CD4-positive, CD25-positive, alpha-beta regulatory T cell (primary cell): ENCODE data around the gene WDR27. TPM values are rescaled to one million over a fixed set of nuclear protein-coding genes. Genes with fewer than 3 reads are reported as not detected.

Source experiments
- ATAC-seq, 2 donors: fragments of 150-1000 bp; cut with Tn5 transposase; one replicate each; pipeline ENCODE4 v1.10.0; 2021; ENCODE audit warnings: low read depth in 2 of 2, moderate number of reproducible peaks in 2 of 2, moderate library complexity in 1 of 2
- DNase-seq, 3 donors: peaks; one replicate each; pipeline versions ENCODE4 v3.0.0 to v3.0.0-alpha.2; 2012 to 2022; ENCODE audit warnings: mixed read lengths in 1 of 3
- H3K27ac ChIP-seq: one replicate; pipeline ENCODE4 v1.7.0; 2013; ENCODE audit warnings: mild to moderate bottlenecking, low read length; ENCODE audit not compliant: insufficient read depth, poor library complexity, severe bottlenecking
- H3K27me3 ChIP-seq: one replicate; pipeline ENCODE4 v1.7.0; 2013; ENCODE audit warnings: low read length; ENCODE audit not compliant: control insufficient read depth, insufficient read depth
- H3K36me3 ChIP-seq: one replicate; pipeline ENCODE4 v1.7.0; 2013; ENCODE audit warnings: mild to moderate bottlenecking, low read length, moderate library complexity; ENCODE audit not compliant: control insufficient read depth, insufficient read depth
- H3K4me1 ChIP-seq: 2 replicates; pipeline ENCODE4 v1.7.0; 2013; ENCODE audit warnings: mild to moderate bottlenecking, low read length; ENCODE audit not compliant: insufficient read depth, control insufficient read depth, poor library complexity, severe bottlenecking
- H3K4me3 ChIP-seq: one replicate; pipeline ENCODE4 v1.7.0; 2013; ENCODE audit warnings: low read depth, mild to moderate bottlenecking, low read length, moderate library complexity
- H3K9me3 ChIP-seq, 2 experiments: 1 replicate in 1 of 2; 2 replicates in 1 of 2; pipeline ENCODE4 v1.7.0; 2013; ENCODE audit warnings: low read length in 2 of 2, mild to moderate bottlenecking in 1 of 2, moderate library complexity in 1 of 2; ENCODE audit not compliant: control insufficient read depth in 2 of 2
- H3K27ac Mint-ChIP-seq, 3 donors: one replicate each; pipeline ENCODE4 v1.8.0; 2020 to 2022; ENCODE audit warnings: mild to moderate bottlenecking in 3 of 3, mixed read lengths in 3 of 3, moderate library complexity in 2 of 3
- H3K27me3 Mint-ChIP-seq: one replicate; pipeline ENCODE4 v1.8.0; 2022; ENCODE audit warnings: mild to moderate bottlenecking, mixed read lengths
- H3K36me3 Mint-ChIP-seq: one replicate; pipeline ENCODE4 v1.8.0; 2020; ENCODE audit warnings: mixed read lengths
- H3K4me1 Mint-ChIP-seq, 4 donors: one replicate each; pipeline ENCODE4 v1.8.0; 2020 to 2022; ENCODE audit warnings: mixed read lengths in 4 of 4, mild to moderate bottlenecking in 1 of 4
- H3K4me3 Mint-ChIP-seq, 4 donors: one replicate each; pipeline ENCODE4 v1.8.0; 2020 to 2022; ENCODE audit warnings: mild to moderate bottlenecking in 4 of 4, mixed read lengths in 4 of 4, moderate library complexity in 3 of 4
- H3K9me3 Mint-ChIP-seq, 7 donors: one replicate each; pipeline ENCODE4 v1.8.0; 2020 to 2022; ENCODE audit warnings: mixed read lengths in 7 of 7, mild to moderate bottlenecking in 3 of 7, moderate library complexity in 2 of 7
- polyA plus RNA-seq, 4 donors: library from polyadenylated mRNA; unstranded; fragments of 300-500 nt; fragmentation: Illumina TruSeq; gene quantifications; one replicate each; pipeline ENCODE4 v1.2.3, GENCODE V29; 2021
- total RNA-seq: library from RNA; stranded (reverse); gene quantifications from one replicate; pipeline ENCODE4 v1.2.3, GENCODE V29; 2022

Gene WDR27
- total and polyA plus RNA-seq, 5 donors from 2014 or later = 3.7 to 30.7 (median 5.1) TPM

DNA sequence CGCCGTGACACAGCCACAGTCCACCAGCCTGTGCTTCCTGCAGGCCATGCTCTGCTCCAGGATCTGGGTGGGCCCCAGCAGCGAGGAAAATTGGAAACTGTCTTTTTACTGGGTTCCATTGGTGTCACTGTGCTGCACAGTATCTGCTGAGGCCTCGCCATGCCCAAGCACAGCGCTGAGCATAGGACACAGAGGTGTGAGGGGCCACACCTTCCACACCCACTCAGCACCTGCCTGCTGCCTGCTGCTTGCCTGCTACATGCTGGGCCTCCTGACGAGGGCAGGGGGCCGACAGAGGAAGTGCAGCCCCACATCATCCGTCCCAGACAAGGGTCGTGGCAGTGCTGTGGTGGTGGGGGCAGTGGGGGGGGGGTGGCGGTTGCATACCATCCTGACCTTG lies 275.2 kb downstream of the WDR27 start:
- ATAC-seq (no peak), DNase-seq (no peak)
- Histone ChIP-seq H3K36me3 (no peaks in the 10 kb centered on the region), H3K4me1 (no peaks in the 10 kb centered on the region), H3K4me3 (no peak overlapping the region), H3K27me3 (no peaks in the 10 kb centered on the region), H3K9me3 (peaks cover 9 to 17% of the 10 kb centered on the region in 2 experiments), H3K27ac (no peak overlapping the region)
- H3K27me3 Mint-ChIP-seq = no peaks in the 10 kb centered on the region
- no peak overlapping the region for H3K4me3 Mint-ChIP-seq
- peaks cover 0 to 17% (median 5%) of the 10 kb centered on the region in 7 donors for H3K9me3 Mint-ChIP-seq
- H3K4me1 Mint-ChIP-seq = no peaks in the 10 kb centered on the region
- no peak overlapping the region for H3K27ac Mint-ChIP-seq
- no peaks in the 10 kb centered on the region for H3K36me3 Mint-ChIP-seq

GRCh38 chr6:169425628-169426370 lies 276.0 kb downstream of the WDR27 start:
- Mint-ChIP-seq H3K36me3 (no peaks in the 10 kb centered on the region), H3K27me3 (no peaks in the 10 kb centered on the region), H3K27ac (no peak overlapping the region), H3K9me3 (peaks cover 0 to 12% (median 4%) of the 10 kb centered on the region in 7 donors), H3K4me1 (peaks cover 0 to 3% (median 0%) of the 10 kb centered on the region in 4 donors), H3K4me3 (no peak overlapping the region)
- DNase-seq (no peak), ATAC-seq (no peak)
- H3K27me3 ChIP-seq = no peaks in the 10 kb centered on the region
- H3K27ac ChIP-seq = no peak overlapping the region
- H3K4me1 ChIP-seq = no peaks in the 10 kb centered on the region
- H3K36me3 ChIP-seq = no peaks in the 10 kb centered on the region
- H3K9me3 ChIP-seq = peaks cover 1 to 10% of the 10 kb centered on the region in 2 experiments
- no peak overlapping the region for H3K4me3 ChIP-seq

- DNase-seq (no peak), ATAC-seq (no peak)
- H3K27ac Mint-ChIP-seq = no peak overlapping the region
- peaks cover 0 to under 1% of the 10 kb centered on the region in 2 experiments for H3K9me3 ChIP-seq
- peaks cover 0 to 4% (median 0%) of the 10 kb centered on the region in 4 donors for H3K4me1 Mint-ChIP-seq
- H3K4me3 Mint-ChIP-seq = no peak overlapping the region
- H3K4me1 ChIP-seq = no peaks in the 10 kb centered on the region
- H3K9me3 Mint-ChIP-seq = peaks cover 0 to 7% (median 0%) of the 10 kb centered on the region in 7 donors
- H3K27ac ChIP-seq = no peak overlapping the region
- no peaks in the 10 kb centered on the region for H3K27me3 ChIP-seq
- H3K27me3 Mint-ChIP-seq = no peaks in the 10 kb centered on the region
- H3K4me3 ChIP-seq = no peak overlapping the region
- no peaks in the 10 kb centered on the region for H3K36me3 Mint-ChIP-seq
- H3K36me3 ChIP-seq = no peaks in the 10 kb centered on the region
Observed at GRCh38 chr6:169424821-169425240, 277.0 kb downstream of the WDR27 start.

GRCh38 chr6:169424149-169424804 lies 277.6 kb downstream of the WDR27 start:
- H3K36me3 Mint-ChIP-seq = no peaks in the 10 kb centered on the region
- no peaks in the 10 kb centered on the region for H3K27me3 Mint-ChIP-seq
- no peak for DNase-seq

GRCh38 chr6:169421586-169422264 lies 280.1 kb downstream of the WDR27 start:
- DNase-seq (no peak), ATAC-seq (no peak)
- Histone ChIP-seq H3K9me3 (no peaks in the 10 kb centered on the region), H3K4me1 (no peaks in the 10 kb centered on the region), H3K4me3 (no peak overlapping the region), H3K27ac (no peak overlapping the region), H3K36me3 (no peaks in the 10 kb centered on the region), H3K27me3 (no peaks in the 10 kb centered on the region)
- H3K4me1 Mint-ChIP-seq = peaks cover 0 to 4% (median 0%) of the 10 kb centered on the region in 4 donors
- H3K27ac Mint-ChIP-seq = no peak overlapping the region
- no peaks in the 10 kb centered on the region for H3K36me3 Mint-ChIP-seq
- no peak overlapping the region for H3K4me3 Mint-ChIP-seq
- H3K27me3 Mint-ChIP-seq = no peaks in the 10 kb centered on the region
- H3K9me3 Mint-ChIP-seq = peaks cover 0 to 1% (median 0%) of the 10 kb centered on the region in 7 donors

More at GRCh38 chr6:169424149-169424804, 277.6 kb downstream of the WDR27 start:
- Histone ChIP-seq H3K4me1 (no peaks in the 10 kb centered on the region), H3K9me3 (no peaks in the 10 kb centered on the region), H3K27me3 (no peaks in the 10 kb centered on the region), H3K4me3 (no peak overlapping the region), H3K27ac (no peak overlapping the region), H3K36me3 (no peaks in the 10 kb centered on the region)
- H3K4me3 Mint-ChIP-seq = no peak overlapping the region
- no peak overlapping the region for H3K27ac Mint-ChIP-seq
- H3K4me1 Mint-ChIP-seq = peaks cover 0 to 4% (median 0%) of the 10 kb centered on the region in 4 donors
- H3K9me3 Mint-ChIP-seq = peaks cover 0 to 5% (median 0%) of the 10 kb centered on the region in 7 donors
- no peak for ATAC-seq

DNA sequence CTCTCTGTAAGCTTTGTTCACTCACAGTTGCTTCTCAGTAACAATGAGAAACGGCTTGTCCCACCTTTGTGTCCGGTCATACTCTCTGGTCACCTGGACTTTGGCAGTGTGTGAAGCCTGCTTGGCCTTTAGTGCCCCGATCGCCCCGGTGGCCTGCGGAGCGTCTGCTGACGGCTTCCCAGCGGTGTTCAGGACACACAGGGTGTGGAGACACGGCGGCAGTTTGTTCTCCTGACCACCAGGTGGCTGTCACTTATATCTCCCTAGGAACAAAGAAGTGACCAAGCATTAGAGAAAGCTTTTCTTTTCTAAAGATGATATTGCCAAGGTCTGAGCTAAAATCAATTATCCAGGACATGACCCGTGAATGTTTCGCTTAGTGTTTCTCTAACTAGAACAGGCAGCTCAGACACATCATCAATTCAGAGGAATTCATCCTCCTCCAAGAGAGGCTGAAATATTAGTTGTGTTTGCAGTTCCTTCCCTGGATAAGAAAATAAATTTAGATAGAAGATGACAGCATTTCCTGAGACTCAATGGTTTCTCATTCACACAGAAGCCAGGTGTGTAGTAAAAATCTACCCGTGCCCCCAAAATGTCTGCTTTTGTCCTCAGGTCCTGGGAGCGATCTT lies 280.8 kb downstream of the WDR27 start:
- DNase-seq (no peak), ATAC-seq (no peak)

GRCh38 chr6:169417101-169417500 lies 284.7 kb downstream of the WDR27 start:
- Mint-ChIP-seq H3K9me3 (peaks cover 2 to 11% (median 5%) of the 10 kb centered on the region in 7 donors), H3K36me3 (no peaks in the 10 kb centered on the region), H3K27ac (no peak overlapping the region), H3K4me1 (peaks cover 0 to 4% (median 0%) of the 10 kb centered on the region in 4 donors), H3K4me3 (no peak overlapping the region), H3K27me3 (peaks cover 6% of the 10 kb centered on the region)
- no peaks in the 10 kb centered on the region for H3K27me3 ChIP-seq
- H3K4me3 ChIP-seq = no peak overlapping the region
- no peaks in the 10 kb centered on the region for H3K4me1 ChIP-seq
- DNase-seq = no peak
- H3K27ac ChIP-seq = no peak overlapping the region
- no peaks in the 10 kb centered on the region for H3K36me3 ChIP-seq
- peaks cover 5 to 9% of the 10 kb centered on the region in 2 experiments for H3K9me3 ChIP-seq
- ATAC-seq = no peak

More for the DNA sequence above, 280.8 kb downstream of the WDR27 start:
- H3K27ac ChIP-seq = no peak overlapping the region
- H3K36me3 ChIP-seq = no peaks in the 10 kb centered on the region
- no peak overlapping the region for H3K27ac Mint-ChIP-seq
- H3K4me3 ChIP-seq = no peak overlapping the region
- no peaks in the 10 kb centered on the region for H3K4me1 ChIP-seq
- peaks cover 0 to 1% (median 0%) of the 10 kb centered on the region in 7 donors for H3K9me3 Mint-ChIP-seq
- peaks cover 0 to 4% (median 0%) of the 10 kb centered on the region in 4 donors for H3K4me1 Mint-ChIP-seq
- no peaks in the 10 kb centered on the region for H3K27me3 ChIP-seq
- H3K9me3 ChIP-seq = no peaks in the 10 kb centered on the region
- no peaks in the 10 kb centered on the region for H3K27me3 Mint-ChIP-seq
- H3K36me3 Mint-ChIP-seq = no peaks in the 10 kb centered on the region
- H3K4me3 Mint-ChIP-seq = no peak overlapping the region
